Osteoblast (primary cell): ENCODE results near the gene RAB36. TPM values are rescaled to one million over a fixed set of nuclear protein-coding genes. Genes with fewer than 3 reads are reported as not detected.

Source experiments
- DNase-seq: peaks from one replicate; pipeline ENCODE4 v3.0.0; 2011; ENCODE audit warnings: low spot score, mixed read lengths; ENCODE audit not compliant: insufficient read length; ENCODE audit errors: missing footprints
- H2AFZ ChIP-seq: 2 replicates; pipeline ENCODE4 v1.6.0; 2011; ENCODE audit warnings: mild to moderate bottlenecking, low read length
- H3K27ac ChIP-seq: 2 replicates; pipeline ENCODE4 v1.5.1; 2011; ENCODE audit warnings: mild to moderate bottlenecking, low read depth, low read length, moderate library complexity
- H3K27me3 ChIP-seq: 2 replicates; pipeline ENCODE4 v1.6.0; 2012; ENCODE audit warnings: mild to moderate bottlenecking, control low read depth, inconsistent platforms, low read length, moderate library complexity; ENCODE audit not compliant: insufficient read depth
- H3K36me3 ChIP-seq: 2 replicates; pipeline ENCODE4 v1.5.1; 2011; ENCODE audit warnings: mild to moderate bottlenecking, low read length, control low read depth, moderate library complexity; ENCODE audit not compliant: insufficient read depth
- H3K4me1 ChIP-seq: 2 replicates; pipeline ENCODE4 v1.5.1; 2011; ENCODE audit warnings: mild to moderate bottlenecking, low read length, control low read depth, moderate library complexity; ENCODE audit not compliant: insufficient read depth
- H3K4me2 ChIP-seq: 2 replicates; pipeline ENCODE4 v1.6.0; 2011; ENCODE audit warnings: mild to moderate bottlenecking, low read length; ENCODE audit not compliant: insufficient read depth
- H3K4me3 ChIP-seq: fragments of 200-600 bp; sonication (generic); 3 replicates; pipeline ENCODE4 v1.5.1; 2012; ENCODE audit warnings: mild to moderate bottlenecking, low read length, inconsistent platforms; ENCODE audit not compliant: insufficient read depth
- H3K79me2 ChIP-seq: 2 replicates; pipeline ENCODE4 v1.6.0; 2012; ENCODE audit warnings: mild to moderate bottlenecking, low read length, control low read depth, inconsistent platforms; ENCODE audit not compliant: insufficient read depth
- H3K9me3 ChIP-seq: 2 replicates; pipeline ENCODE4 v1.5.1; 2011; ENCODE audit warnings: low read depth, low read length, control low read depth
- H4K20me1 ChIP-seq: 2 replicates; pipeline ENCODE4 v1.6.0; 2012; ENCODE audit warnings: mild to moderate bottlenecking, low read length, control low read depth; ENCODE audit not compliant: insufficient read depth
- total RNA-seq: library from RNA; depleted of rRNA; stranded (reverse); fragments of >200 nt; gene quantifications from 2 replicates; pipeline ENCODE4 v1.2.3, GENCODE V29; 2012
- TF ChIP-seq, protein P1 (sequence below): IDR thresholded peaks from 2 replicates; pipeline ENCODE4 v1.5.1; 2011; ENCODE audit warnings: mild to moderate bottlenecking, low read depth, low read length, moderate library complexity; ENCODE audit errors: extremely low read depth

RAB36 gene
- total RNA-seq, 1 donor: 7.6 TPM

- DNase-seq: no peak
- Histone ChIP-seq H3K4me1 (peaks cover 22% of the 10 kb centered on the region), H3K9me3 (no peaks in the 10 kb centered on the region), H4K20me1 (peaks cover 69% of the 10 kb centered on the region), H3K4me2 (no peak overlapping the region), H3K4me3 (no peak overlapping the region), H3K27ac (no peak overlapping the region), H2AFZ (no peak overlapping the region), H3K27me3 (no peaks in the 10 kb centered on the region), H3K79me2 (peaks cover 82% of the 10 kb centered on the region), H3K36me3 (no peaks in the 10 kb centered on the region)
- TF ChIP-seq, protein P1, sequence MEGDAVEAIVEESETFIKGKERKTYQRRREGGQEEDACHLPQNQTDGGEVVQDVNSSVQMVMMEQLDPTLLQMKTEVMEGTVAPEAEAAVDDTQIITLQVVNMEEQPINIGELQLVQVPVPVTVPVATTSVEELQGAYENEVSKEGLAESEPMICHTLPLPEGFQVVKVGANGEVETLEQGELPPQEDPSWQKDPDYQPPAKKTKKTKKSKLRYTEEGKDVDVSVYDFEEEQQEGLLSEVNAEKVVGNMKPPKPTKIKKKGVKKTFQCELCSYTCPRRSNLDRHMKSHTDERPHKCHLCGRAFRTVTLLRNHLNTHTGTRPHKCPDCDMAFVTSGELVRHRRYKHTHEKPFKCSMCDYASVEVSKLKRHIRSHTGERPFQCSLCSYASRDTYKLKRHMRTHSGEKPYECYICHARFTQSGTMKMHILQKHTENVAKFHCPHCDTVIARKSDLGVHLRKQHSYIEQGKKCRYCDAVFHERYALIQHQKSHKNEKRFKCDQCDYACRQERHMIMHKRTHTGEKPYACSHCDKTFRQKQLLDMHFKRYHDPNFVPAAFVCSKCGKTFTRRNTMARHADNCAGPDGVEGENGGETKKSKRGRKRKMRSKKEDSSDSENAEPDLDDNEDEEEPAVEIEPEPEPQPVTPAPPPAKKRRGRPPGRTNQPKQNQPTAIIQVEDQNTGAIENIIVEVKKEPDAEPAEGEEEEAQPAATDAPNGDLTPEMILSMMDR: no peak
Measured at GRCh38 chr22:23192558-23192957, 47.3 kb downstream of the RAB36 start.

GRCh38 chr22:23193196-23193827 is 48.0 kb downstream of the RAB36 start:
- peaks cover 69% of the 10 kb centered on the region for H4K20me1 ChIP-seq
- H3K27ac ChIP-seq: no peak overlapping the region
- peaks cover 82% of the 10 kb centered on the region for H3K79me2 ChIP-seq
- peaks cover 15% of the 10 kb centered on the region for H3K4me1 ChIP-seq
- TF ChIP-seq, protein P1: no peak
- peak overlapping the region; percentile 54 for H3K4me2 ChIP-seq
- H3K4me3 ChIP-seq: no peak overlapping the region
- no peak for DNase-seq
- no peaks in the 10 kb centered on the region for H3K27me3 ChIP-seq
- no peak overlapping the region for H2AFZ ChIP-seq
- H3K36me3 ChIP-seq: no peaks in the 10 kb centered on the region
- H3K9me3 ChIP-seq: no peaks in the 10 kb centered on the region

DNA sequence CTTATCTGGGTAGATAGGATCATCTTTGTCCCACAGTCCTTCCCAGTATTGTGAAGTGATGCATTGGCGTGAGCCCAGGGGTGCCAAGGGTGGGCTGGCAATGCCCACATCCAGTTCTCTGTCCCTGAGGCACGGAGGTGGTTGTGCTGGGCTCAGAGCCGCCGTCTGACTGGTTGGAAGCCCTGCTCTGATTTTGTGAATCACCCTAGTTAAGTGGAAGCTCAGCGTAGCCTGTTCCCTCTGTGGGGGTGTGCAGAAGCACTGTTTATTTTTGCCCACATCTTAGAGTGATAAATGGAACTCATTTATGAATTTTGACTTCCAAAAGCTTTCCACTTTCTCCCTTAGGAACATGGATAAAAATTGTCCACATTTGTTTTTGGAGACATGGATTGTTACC is 48.6 kb downstream of the RAB36 start:
- Histone ChIP-seq H3K4me3 (no peak overlapping the region), H3K27me3 (no peaks in the 10 kb centered on the region), H3K4me1 (peaks cover 11% of the 10 kb centered on the region), H3K4me2 (peak overlapping the region; percentile 54), H3K79me2 (peaks cover 82% of the 10 kb centered on the region), H3K36me3 (no peaks in the 10 kb centered on the region), H3K27ac (no peak overlapping the region), H4K20me1 (peaks cover 68% of the 10 kb centered on the region), H3K9me3 (no peaks in the 10 kb centered on the region), H2AFZ (no peak overlapping the region)
- peak; percentile 94 for DNase-seq
- TF ChIP-seq, protein P1: no peak

GRCh38 chr22:23196165-23196564 is 50.9 kb downstream of the RAB36 start:
- H3K79me2 ChIP-seq: peaks cover 74% of the 10 kb centered on the region
- peaks cover 11% of the 10 kb centered on the region for H3K4me1 ChIP-seq
- peaks cover 62% of the 10 kb centered on the region for H4K20me1 ChIP-seq

More at GRCh38 chr22:23196165-23196564, 50.9 kb downstream of the RAB36 start:
- H3K27me3 ChIP-seq: no peaks in the 10 kb centered on the region
- H3K27ac ChIP-seq: no peak overlapping the region
- no peak overlapping the region for H3K4me3 ChIP-seq
- H3K36me3 ChIP-seq: no peaks in the 10 kb centered on the region
- DNase-seq: no peak
- no peak overlapping the region for H2AFZ ChIP-seq
- TF ChIP-seq, protein P1: no peak
- H3K4me2 ChIP-seq: no peak overlapping the region
- H3K9me3 ChIP-seq: no peaks in the 10 kb centered on the region
